HepG2 (cell line): ENCODE results near the gene MRPL36. TPM values are rescaled to one million over a fixed set of nuclear protein-coding genes. Genes with fewer than 3 reads are reported as not detected.

Experiments
- ATAC-seq: fragments of 200-7000 bp; cut with Tn5 transposase; 3 replicates; pipeline ENCODE4 v1.9.1; 2020; ENCODE audit warnings: mild to moderate bottlenecking, moderate library complexity
- BruUV-seq: library from RNA; stranded (reverse); fragments of 400-500 nt; replicated peaks from 2 replicates; lab custom pipeline; 2021; lab: Mats Ljungman, UMichigan
- CTCF ChIA-PET: fragments of 300-600 bp; formaldehyde crosslinking; extraction: SDS; loops from one replicate; lab custom pipeline; 2021; ENCODE audit warnings: low total read pairs, inconsistent platforms, low intra/inter-chr PET ratio; lab: Yijun Ruan, JAX
- POLR2A ChIA-PET: fragments of 350-600 bp; sonication (Branson Sonifier 250); formaldehyde crosslinking; loops from one replicate; lab custom pipeline; 2020; ENCODE audit warnings: antibody characterized with exemption, inconsistent platforms; lab: Yijun Ruan, JAX
- DNase-seq: peaks from one replicate; pipeline ENCODE4 v3.0.0-alpha.2; 2015; ENCODE audit warnings: low spot score
- FAIRE-seq: peaks from 3 replicates; lab custom pipeline; 2011; peaks lifted over from hg19 to GRCh38; lab: Jason Lieb, UNC
- H2AFZ ChIP-seq: one replicate; pipeline ENCODE4 v1.6.1; 2011; ENCODE audit warnings: low read length, inconsistent platforms
- H3K27ac ChIP-seq: fragments of 300-600 bp; 3 replicates; pipeline ENCODE4 v1.8.0; 2011; ENCODE audit warnings: mixed run types, mild to moderate bottlenecking, mixed read lengths, low read length, inconsistent platforms; ENCODE audit not compliant: insufficient read depth; ENCODE audit errors: extremely low read length
- H3K27me3 ChIP-seq, 2 experiments: fragments of 200-600 bp in 1 of 2; 2 replicates in 1 of 2; 3 replicates in 1 of 2; pipeline versions ENCODE4 v1.6.0 to v1.8.0; 2011; ENCODE audit warnings: low read length in 2 of 2, mild to moderate bottlenecking in 2 of 2, moderate library complexity in 2 of 2, inconsistent platforms in 1 of 2; ENCODE audit not compliant: insufficient read depth in 2 of 2, control insufficient read depth in 1 of 2
- H3K36me3 ChIP-seq, 2 experiments: fragments of 200-600 bp in 1 of 2; replicated peaks in 1 of 2; 2 replicates in 1 of 2; 3 replicates in 1 of 2; pipeline versions ENCODE4 v1.5.1 to v1.8.0; 2011; ENCODE audit warnings: low read length in 2 of 2, inconsistent platforms in 1 of 2; ENCODE audit not compliant: insufficient read depth in 2 of 2, control insufficient read depth in 1 of 2
- H3K4me1 ChIP-seq: 2 replicates; pipeline ENCODE4 v1.5.1; 2012; ENCODE audit warnings: low read length, inconsistent platforms; ENCODE audit not compliant: insufficient read depth
- H3K4me2 ChIP-seq: 2 replicates; pipeline ENCODE4 v1.6.0; 2011; ENCODE audit warnings: low read depth, low read length, inconsistent platforms
- H3K4me3 ChIP-seq, 3 experiments: fragments of 200-600 bp in 1 of 3; sonication (generic), shearing (Covaris generic) in 1 of 3; replicated peaks in 1 of 3; 2 replicates each; pipeline ENCODE4 v1.5.1; 2011 to 2016; ENCODE audit warnings: low read length in 3 of 3, inconsistent platforms in 2 of 3, low read depth in 2 of 3, mild to moderate bottlenecking in 2 of 3, control low read depth in 1 of 3, mixed read lengths in 1 of 3; ENCODE audit not compliant: insufficient read depth in 1 of 3
- H3K79me2 ChIP-seq: one replicate; pipeline ENCODE4 v1.6.1; 2011; ENCODE audit warnings: low read length, inconsistent platforms; ENCODE audit not compliant: insufficient read depth
- H3K9ac ChIP-seq: 2 replicates; pipeline ENCODE4 v1.6.0; 2011; ENCODE audit warnings: mild to moderate bottlenecking, low read depth, low read length, inconsistent platforms; ENCODE audit not compliant: insufficient read depth
- H3K9me3 ChIP-seq: 2 replicates; pipeline ENCODE4 v1.5.1; 2012; ENCODE audit warnings: mild to moderate bottlenecking, low read length
- H4K20me1 ChIP-seq: 2 replicates; pipeline ENCODE4 v1.6.0; 2011; ENCODE audit warnings: inconsistent platforms, mild to moderate bottlenecking, low read length, moderate library complexity; ENCODE audit not compliant: insufficient read depth
- CC2D1A ChIP-seq: sonication (generic); formaldehyde crosslinking; IDR thresholded peaks from 2 replicates; pipeline ENCODE4 v1.8.1; 2023; ENCODE audit warnings: mild to moderate bottlenecking, missing genetic modification reagents
- CERS6 ChIP-seq: sonication (generic); formaldehyde crosslinking; IDR thresholded peaks from 2 replicates; pipeline ENCODE4 v1.5.0; 2020; ENCODE audit warnings: missing genetic modification reagents
- E2F1 ChIP-seq: sonication (generic); formaldehyde crosslinking; IDR thresholded peaks from 2 replicates; pipeline ENCODE4 v1.5.0; 2020; ENCODE audit warnings: missing genetic modification reagents
- NPAS2 ChIP-seq: sonication (generic); formaldehyde crosslinking; IDR thresholded peaks from 2 replicates; pipeline ENCODE4 v1.8.0; 2022; ENCODE audit warnings: mild to moderate bottlenecking, missing genetic modification reagents, borderline replicate concordance
- NR2F6 ChIP-seq, 2 experiments: IDR thresholded peaks; 2 replicates each; pipeline ENCODE4 v1.6.1; 2016; ENCODE audit warnings: antibody characterized with exemption in 1 of 2, mild to moderate bottlenecking in 1 of 2
- PRPF4 ChIP-seq: fragments of 200-400 bp; formaldehyde crosslinking; IDR thresholded peaks from 2 replicates; pipeline ENCODE4 v1.6.1; 2016; ENCODE audit warnings: low read length, low read depth; ENCODE audit not compliant: poor library complexity, severe bottlenecking
- RBFOX2 ChIP-seq: fragments of 200-400 bp; formaldehyde crosslinking; IDR thresholded peaks from 2 replicates; pipeline ENCODE4 v1.6.1; 2017; ENCODE audit warnings: low read depth, mild to moderate bottlenecking, low read length
- SMC3 ChIP-seq: IDR thresholded peaks from 2 replicates; pipeline ENCODE4 v1.6.1; 2011; ENCODE audit warnings: low read length, improper control_type of control experiment
- ZFX ChIP-seq: sonication (generic); formaldehyde crosslinking; IDR thresholded peaks from 2 replicates; pipeline ENCODE4 v1.4.0; 2020; ENCODE audit warnings: mild to moderate bottlenecking, low read depth, missing genetic modification reagents, moderate library complexity
- ZNF232 ChIP-seq: sonication (generic); formaldehyde crosslinking; IDR thresholded peaks from 2 replicates; pipeline ENCODE4 v1.4.0; 2020; ENCODE audit warnings: missing genetic modification reagents, borderline replicate concordance
- ZNF281 ChIP-seq: sonication (generic); formaldehyde crosslinking; IDR thresholded peaks from 2 replicates; pipeline ENCODE4 v1.4.0; 2020; ENCODE audit warnings: missing genetic modification reagents, borderline replicate concordance
- ZNF800 ChIP-seq: sonication (generic); formaldehyde crosslinking; IDR thresholded peaks from 2 replicates; pipeline ENCODE4 v1.4.0; 2020; ENCODE audit warnings: missing genetic modification reagents
- ZSCAN20 ChIP-seq: sonication (generic); formaldehyde crosslinking; IDR thresholded peaks from 2 replicates; pipeline ENCODE4 v1.4.0; 2020; ENCODE audit warnings: missing genetic modification reagents, mild to moderate bottlenecking, borderline replicate concordance
- ZSCAN31 ChIP-seq: sonication (generic); formaldehyde crosslinking; IDR thresholded peaks from 2 replicates; pipeline ENCODE4 v1.5.0; 2020; ENCODE audit warnings: low read depth, mild to moderate bottlenecking, missing genetic modification reagents
- ZSCAN5A ChIP-seq: sonication (generic); formaldehyde crosslinking; IDR thresholded peaks from 2 replicates; pipeline ENCODE4 v1.8.0; 2022; ENCODE audit warnings: mild to moderate bottlenecking, missing genetic modification reagents, borderline replicate concordance
- whole genome bisulfite sequencing: methylation state at CpG from one replicate; pipeline ENCODE4 v1.1.6; 2017; ENCODE audit warnings: low lambda C conversion rate; 5-methylcytosine and 5-hydroxymethylcytosine counted together
- in situ Hi-C: cut with HindIII; loops from 2 replicates; pipeline ENCODE4 v1.10.0; 2017; ENCODE audit warnings: low pct_unique_long_range_greater_than_20kb; ENCODE audit not compliant: extremely low pct_ligation_motif_present
- intact Hi-C: fragments of 100-400 bp; cut with micrococcal nuclease; formaldehyde crosslinking; loops from one replicate; pipeline ENCODE4 v1.10.0; 2022; ENCODE audit not compliant: unreplicated experiment
- polyA plus RNA-seq, 8 experiments: library from polyadenylated mRNA; depleted of rRNA in 3 of 8; stranded (reverse) in 7 of 8; unstranded in 1 of 8; fragments of >200 nt; fragmentation: Illumina TruSeq in 4 of 8; extraction: Trizol in 4 of 8; gene quantifications; 2 replicates each; pipeline versions ENCODE4 v1.2.1 to v1.2.3, GENCODE V29; 2011 to 2016; ENCODE audit warnings: low read depth in 4 of 8, missing spikeins in 1 of 8, mixed read lengths in 1 of 8; ENCODE audit not compliant: insufficient read depth in 1 of 8
- total RNA-seq, 5 experiments: library from RNA; depleted of rRNA; stranded (reverse); fragments of >200 nt; fragmentation: Illumina TruSeq; extraction: Trizol; gene quantifications; 2 replicates each; pipeline ENCODE4 v1.2.3, GENCODE V29; 2016; ENCODE audit warnings: low read depth in 1 of 5

MRPL36 gene
- total and polyA plus RNA-seq, 2 of the 13 experiments (the other 11 are each of a cell fraction or from before 2014, with no cell fraction given), result 71.3 to 113 TPM

- H3K9ac ChIP-seq, result no peak overlapping the region
- POLR2A ChIA-PET, result no interaction called here
- H2AFZ ChIP-seq, result no peak overlapping the region
- peaks cover 0 to 29% of the 10 kb centered on the region in 2 experiments; a peak in 3 of 5 replicates for H3K27me3 ChIP-seq
- CTCF ChIA-PET, result no interaction called here
- ATAC-seq (no peak), FAIRE-seq (no peak), DNase-seq (no peak)
- in situ Hi-C loops, result no loop called here
- BruUV-seq, result no TSS peak
- H3K79me2 ChIP-seq, result no peaks in the 10 kb centered on the region
- intact Hi-C loops, result no loop called here
- no peaks in the 10 kb centered on the region for H4K20me1 ChIP-seq
- H3K4me3 ChIP-seq, result no peak overlapping the region
- no peak overlapping the region for H3K4me2 ChIP-seq
- no peaks in the 10 kb centered on the region for H3K36me3 ChIP-seq
- no peak overlapping the region for H3K27ac ChIP-seq
- H3K4me1 ChIP-seq, result no peaks in the 10 kb centered on the region
- no peaks in the 10 kb centered on the region for H3K9me3 ChIP-seq
- WGBS, result 70% methylated on average over 1 of the region's 1 CpG
- no peak for TF ChIP-seq E2F1 (CRISPR knock-in tag)
- TF ChIP-seq ZFX (CRISPR knock-in tag), result no peak
- no peak for TF ChIP-seq CC2D1A (CRISPR knock-in tag)
- no peak for TF ChIP-seq ZSCAN31 (CRISPR knock-in tag)
- TF ChIP-seq NR2F6 (IDR thresholded peaks at IDR 0.05), result no peak
- no peak for TF ChIP-seq NR2F6 (CRISPR knock-in tag; IDR thresholded peaks at IDR 0.05)
- no peak for TF ChIP-seq ZSCAN20
- no peak for TF ChIP-seq CERS6 (CRISPR knock-in tag)
- TF ChIP-seq ZNF281 (CRISPR knock-in tag), result no peak
- TF ChIP-seq ZSCAN5A (CRISPR knock-in tag), result no peak
- TF ChIP-seq NPAS2 (CRISPR knock-in tag), result no peak
- TF ChIP-seq ZNF800 (CRISPR knock-in tag), result no peak
- no peak for TF ChIP-seq ZNF232 (CRISPR knock-in tag)
- TF ChIP-seq RBFOX2, result no peak
- no peak for TF ChIP-seq PRPF4
- no peak for TF ChIP-seq SMC3
Measured at GRCh38 chr5:1845696-1846095, 46.1 kb upstream of the MRPL36 start.
